Stimulated activated naive CD8-positive, alpha-beta T cell treated with anti-CD3 and anti-CD28 coated beads, Interleukin-15, Interleukin-2, amounts not matched to agents 100 ng/mL and 50 ng/mL, for 24 hours (primary cell): ENCODE data around the gene IL26.

Experiments used
- H3K27ac Mint-ChIP-seq: one replicate; pipeline ENCODE4 v1.8.0; 2021; ENCODE audit warnings: mild to moderate bottlenecking, mixed read lengths
- H3K27me3 Mint-ChIP-seq: one replicate; pipeline ENCODE4 v1.8.0; 2021; ENCODE audit warnings: mixed read lengths
- H3K36me3 Mint-ChIP-seq: one replicate; pipeline ENCODE4 v1.8.0; 2021; ENCODE audit warnings: low read depth, mixed read lengths
- H3K4me1 Mint-ChIP-seq: one replicate; pipeline ENCODE4 v1.8.0; 2021; ENCODE audit warnings: low read depth, mixed read lengths
- H3K4me3 Mint-ChIP-seq: one replicate; pipeline ENCODE4 v1.8.0; 2021; ENCODE audit warnings: mild to moderate bottlenecking, mixed read lengths
- H3K9me3 Mint-ChIP-seq: one replicate; pipeline ENCODE4 v1.8.0; 2021; ENCODE audit warnings: mixed read lengths

Gene IL26

GRCh38 chr12:68163560-68164081 lies 62.0 kb downstream of the IL26 start:
- peak overlapping the region; percentile 12 for H3K4me3 Mint-ChIP-seq
- peak overlapping the region; percentile 26 for H3K27ac Mint-ChIP-seq

GRCh38 chr12:68162374-68162773 lies 63.2 kb downstream of the IL26 start:
- Mint-ChIP-seq H3K36me3 (peaks cover 12% of the 10 kb centered on the region), H3K9me3 (no peaks in the 10 kb centered on the region), H3K27me3 (no peaks in the 10 kb centered on the region), H3K4me3 (no peak overlapping the region), H3K4me1 (peaks cover 60% of the 10 kb centered on the region), H3K27ac (peak overlapping the region; percentile 36)

More at GRCh38 chr12:68163560-68164081, 62.0 kb downstream of the IL26 start:
- peaks cover 50% of the 10 kb centered on the region for H3K4me1 Mint-ChIP-seq
- peaks cover 5% of the 10 kb centered on the region for H3K36me3 Mint-ChIP-seq
- no peaks in the 10 kb centered on the region for H3K9me3 Mint-ChIP-seq
- H3K27me3 Mint-ChIP-seq: no peaks in the 10 kb centered on the region

GRCh38 chr12:68159681-68160304 lies 65.8 kb downstream of the IL26 start, which contains the start of gene IFNG:
TSS of gene IFNG (minus strand) at chr12:68159740. CDS start at chr12:68159615, 125 bp downstream.
- Mint-ChIP-seq H3K27ac (peak within 1 kb of the TSS; percentile 81), H3K4me1 (peaks cover 67% of the 10 kb centered on the region), H3K36me3 (peaks cover 25% of the 10 kb centered on the region)

DNA sequence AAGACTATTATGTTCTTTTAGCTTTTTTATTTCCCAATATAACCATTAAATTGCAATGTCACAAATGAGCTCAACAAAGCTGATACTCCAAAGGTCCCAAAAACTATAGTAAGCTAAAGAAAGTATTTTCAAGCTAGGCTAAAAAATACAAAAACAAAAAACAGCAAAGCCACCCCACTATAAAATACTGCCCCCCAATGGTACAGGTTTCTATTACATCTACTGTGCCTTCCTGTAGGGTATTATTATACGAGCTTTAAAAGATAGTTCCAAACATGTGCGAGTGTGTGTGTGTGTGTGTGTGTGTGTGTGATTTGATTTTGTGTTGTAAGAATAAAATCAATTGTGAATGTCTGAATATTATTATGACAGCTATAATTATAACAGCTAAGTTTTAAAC lies 67.2 kb downstream of the IL26 start:
- Mint-ChIP-seq H3K9me3 (no peaks in the 10 kb centered on the region), H3K36me3 (peaks cover 33% of the 10 kb centered on the region), H3K27me3 (no peaks in the 10 kb centered on the region), H3K4me1 (peaks cover 64% of the 10 kb centered on the region), H3K27ac (peak overlapping the region; percentile 79), H3K4me3 (peak overlapping the region; percentile 88)

More at GRCh38 chr12:68159681-68160304, 65.8 kb downstream of the IL26 start, which contains the start of gene IFNG:
- Mint-ChIP-seq H3K4me3 (peak within 1 kb of the TSS; percentile 88), H3K27me3 (no peaks in the 10 kb centered on the region), H3K9me3 (no peaks in the 10 kb centered on the region)

- H3K27ac Mint-ChIP-seq: peak overlapping the region; percentile 79
- H3K9me3 Mint-ChIP-seq: no peaks in the 10 kb centered on the region
- H3K36me3 Mint-ChIP-seq: peaks cover 37% of the 10 kb centered on the region
- peaks cover 62% of the 10 kb centered on the region for H3K4me1 Mint-ChIP-seq
- no peaks in the 10 kb centered on the region for H3K27me3 Mint-ChIP-seq
- peak overlapping the region; percentile 88 for H3K4me3 Mint-ChIP-seq
These were observed 68.2 kb downstream of the IL26 start for GRCh38 chr12:68157380-68157779.

DNA sequence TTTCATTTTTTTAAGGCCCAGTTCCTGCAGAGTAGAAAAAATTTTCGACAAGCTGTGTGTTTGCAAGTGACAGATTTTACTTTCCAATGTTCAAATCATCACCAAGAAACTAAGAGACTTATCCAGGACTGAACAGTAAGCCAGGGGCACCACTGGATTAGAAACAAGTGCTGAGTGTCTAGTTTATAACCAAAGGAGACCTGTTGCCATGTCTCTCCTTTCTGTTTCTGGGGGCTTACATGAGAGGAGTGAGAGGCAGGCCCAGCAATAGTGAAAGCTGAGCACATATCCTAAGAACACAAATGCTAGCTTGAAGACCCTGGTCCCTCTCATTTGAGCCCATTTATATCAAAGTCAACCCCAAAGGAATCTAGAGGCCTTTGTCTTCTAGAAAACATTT lies 69.0 kb downstream of the IL26 start:
- no peaks in the 10 kb centered on the region for H3K27me3 Mint-ChIP-seq
- peaks cover 60% of the 10 kb centered on the region for H3K4me1 Mint-ChIP-seq
- H3K27ac Mint-ChIP-seq: peak overlapping the region; percentile 79
- H3K36me3 Mint-ChIP-seq: peaks cover 37% of the 10 kb centered on the region
- peak overlapping the region; percentile 88 for H3K4me3 Mint-ChIP-seq
- H3K9me3 Mint-ChIP-seq: no peaks in the 10 kb centered on the region

GRCh38 chr12:68154779-68155178 lies 70.8 kb downstream of the IL26 start:
- H3K4me3 Mint-ChIP-seq: no peak overlapping the region
- H3K27ac Mint-ChIP-seq: no peak overlapping the region
- no peaks in the 10 kb centered on the region for H3K27me3 Mint-ChIP-seq
- H3K9me3 Mint-ChIP-seq: no peaks in the 10 kb centered on the region
- peaks cover 37% of the 10 kb centered on the region for H3K36me3 Mint-ChIP-seq
- H3K4me1 Mint-ChIP-seq: peaks cover 63% of the 10 kb centered on the region
